Measurements from ENCODE around the gene RXFP4.
A peak's percentile ranks its signal among the peaks of the same experiment; 100 is the strongest.

The RXFP4 gene

GRCh38 chr1:155967341-155968050, 26.1 kb downstream of the RXFP4 start:
- peak overlapping the region; percentile 28 for H3K4me3 ChIP-seq (ENCODE audit: low read depth, low read length)
- TF ChIP-seq CTCF (IDR thresholded peaks at IDR 0.05; ENCODE audit: low read depth, low read length) (no peak), MAX (IDR thresholded peaks at IDR 0.05; ENCODE audit: low read depth, low read length) (no peak), MYC (IDR thresholded peaks at IDR 0.05; ENCODE audit: low read depth, low read length) (no peak), POLR2A (IDR thresholded peaks at IDR 0.05; ENCODE audit: extremely low read depth, insufficient read length) (no peak)
- peak; percentile 56 for DNase-seq (ENCODE audit: low read depth)

- peak overlapping the region; percentile 28 for H3K4me3 ChIP-seq (ENCODE audit: low read depth, low read length)
- TF ChIP-seq MYC (IDR thresholded peaks at IDR 0.05; ENCODE audit: low read depth, low read length) (no peak), MAX (IDR thresholded peaks at IDR 0.05; ENCODE audit: low read depth, low read length) (no peak), POLR2A (IDR thresholded peaks at IDR 0.05; ENCODE audit: extremely low read depth, insufficient read length) (no peak)
- no peak for DNase-seq (ENCODE audit: low read depth)
Measured at GRCh38 chr1:155968051-155968400, 26.6 kb downstream of the RXFP4 start.

GRCh38 chr1:155968670-155969069, 27.2 kb downstream of the RXFP4 start:
- H3K4me3 ChIP-seq (ENCODE audit: low read depth, low read length) = peak overlapping the region; percentile 28
- TF ChIP-seq MAX (IDR thresholded peaks at IDR 0.05; ENCODE audit: low read depth, low read length) (no peak), CTCF (IDR thresholded peaks at IDR 0.05; ENCODE audit: low read depth, low read length) (no peak), POLR2A (IDR thresholded peaks at IDR 0.05; ENCODE audit: extremely low read depth, insufficient read length) (no peak), MYC (IDR thresholded peaks at IDR 0.05; ENCODE audit: low read depth, low read length) (no peak)
- no peak for DNase-seq (ENCODE audit: low read depth)

GRCh38 chr1:155969377-155969791, 27.9 kb downstream of the RXFP4 start:
- peak overlapping the region; percentile 59 for H3K4me3 ChIP-seq (ENCODE audit: low read depth, low read length)
- TF ChIP-seq MAX (IDR thresholded peaks at IDR 0.05; ENCODE audit: low read depth, low read length) = no peak
- TF ChIP-seq MYC (IDR thresholded peaks at IDR 0.05; ENCODE audit: low read depth, low read length) = no peak
- no peak for TF ChIP-seq POLR2A (IDR thresholded peaks at IDR 0.05; ENCODE audit: extremely low read depth, insufficient read length)
- no peak for TF ChIP-seq CTCF (IDR thresholded peaks at IDR 0.05; ENCODE audit: low read depth, low read length)
- no peak for DNase-seq (ENCODE audit: low read depth)

GRCh38 chr1:155970531-155971167, 29.2 kb downstream of the RXFP4 start:
- peak; percentile 95 for DNase-seq (ENCODE audit: low read depth)
- H3K4me3 ChIP-seq (ENCODE audit: low read depth, low read length) = peak overlapping the region; percentile 59
- TF ChIP-seq CTCF (IDR thresholded peaks at IDR 0.05; ENCODE audit: low read depth, low read length) = no peak
- TF ChIP-seq MAX (IDR thresholded peaks at IDR 0.05; ENCODE audit: low read depth, low read length) = peak; percentile 97
- no peak for TF ChIP-seq POLR2A (IDR thresholded peaks at IDR 0.05; ENCODE audit: extremely low read depth, insufficient read length)
- peak; percentile 99 for TF ChIP-seq MYC (IDR thresholded peaks at IDR 0.05; ENCODE audit: low read depth, low read length)
